HepG2 (cell line): ENCODE data around the gene MARF1. TPM values are rescaled to one million over a fixed set of nuclear protein-coding genes. Genes with fewer than 3 reads are reported as not detected.

Source experiments
- ATF1 ChIP-seq: IDR thresholded peaks from 2 replicates; pipeline ENCODE4 v1.6.1; 2016; ENCODE audit warnings: mild to moderate bottlenecking, control low read depth
- BCL6 ChIP-seq: IDR thresholded peaks from 2 replicates; pipeline ENCODE4 v1.6.1; 2016; ENCODE audit warnings: missing genetic modification reagents, missing compliant biosample characterization
- FOXJ3 ChIP-seq: sonication (generic); formaldehyde crosslinking; IDR thresholded peaks from 2 replicates; pipeline ENCODE4 v1.4.0; 2020; ENCODE audit warnings: missing genetic modification reagents, mild to moderate bottlenecking, borderline replicate concordance
- GABPA ChIP-seq, 2 experiments: IDR thresholded peaks; 2 replicates each; pipeline ENCODE4 v1.6.1; 2011 to 2016; ENCODE audit warnings: low read depth in 2 of 2, low read length in 1 of 2, missing biosample characterization in 1 of 2, missing genetic modification characterization in 1 of 2
- HNF4A ChIP-seq: sonication (generic); formaldehyde crosslinking; IDR thresholded peaks from 2 replicates; pipeline ENCODE4 v1.4.0; 2020; ENCODE audit warnings: missing genetic modification reagents
- IKZF4 ChIP-seq: sonication (generic); formaldehyde crosslinking; IDR thresholded peaks from 2 replicates; pipeline ENCODE4 v1.5.1; 2020; ENCODE audit warnings: borderline replicate concordance, mild to moderate bottlenecking, low read depth, missing genetic modification reagents; ENCODE audit errors: not compliant biosample characterization
- MLX ChIP-seq: IDR thresholded peaks from 2 replicates; pipeline ENCODE4 v1.6.1; 2016
- NR1H2 ChIP-seq: sonication (generic); formaldehyde crosslinking; IDR thresholded peaks from 2 replicates; pipeline ENCODE4 v1.8.1; 2022; ENCODE audit warnings: low read depth, missing genetic modification reagents, borderline replicate concordance
- SALL2 ChIP-seq: sonication (generic); formaldehyde crosslinking; IDR thresholded peaks from 2 replicates; pipeline ENCODE4 v1.8.1; 2023; ENCODE audit warnings: mild to moderate bottlenecking, missing genetic modification reagents, inconsistent platforms
- SMYD3 ChIP-seq: sonication (generic); formaldehyde crosslinking; IDR thresholded peaks from 2 replicates; pipeline ENCODE4 v1.8.1; 2023; ENCODE audit warnings: mild to moderate bottlenecking, missing genetic modification reagents
- TCF12 ChIP-seq, 2 experiments: fragments of 450-650 bp in 1 of 2; sonication (generic) in 1 of 2; formaldehyde crosslinking in 1 of 2; IDR thresholded peaks; 2 replicates each; pipeline versions ENCODE4 v1.6.1 to v1.8.0; 2017 to 2022; ENCODE audit warnings: antibody characterized with exemption in 1 of 2, mild to moderate bottlenecking in 1 of 2, missing genetic modification reagents in 1 of 2, moderate library complexity in 1 of 2
- TSC22D2 ChIP-seq: sonication (generic); formaldehyde crosslinking; IDR thresholded peaks from 2 replicates; pipeline ENCODE4 v1.5.1; 2020; ENCODE audit warnings: missing genetic modification reagents, mild to moderate bottlenecking, borderline replicate concordance
- YY1 ChIP-seq: IDR thresholded peaks from 2 replicates; pipeline ENCODE4 v1.6.1; 2011; ENCODE audit warnings: low read length, low read depth, moderate library complexity, mild to moderate bottlenecking; ENCODE audit not compliant: insufficient read depth, insufficient replicate concordance
- ZFP62 ChIP-seq: sonication (generic); formaldehyde crosslinking; IDR thresholded peaks from 2 replicates; pipeline ENCODE4 v1.4.0; 2020; ENCODE audit warnings: missing genetic modification reagents
- ZNF234 ChIP-seq: sonication (generic); formaldehyde crosslinking; conservative IDR thresholded peaks from 2 replicates; pipeline ENCODE4 v1.5.1; 2020; ENCODE audit warnings: mild to moderate bottlenecking, missing genetic modification reagents
- ZNF367 ChIP-seq: sonication (generic); formaldehyde crosslinking; IDR thresholded peaks from 2 replicates; pipeline ENCODE4 v1.4.0; 2020; ENCODE audit warnings: missing genetic modification reagents, borderline replicate concordance
- ZNF446 ChIP-seq: sonication (generic); formaldehyde crosslinking; IDR thresholded peaks from 2 replicates; pipeline ENCODE4 v1.5.0; 2020; ENCODE audit warnings: mild to moderate bottlenecking, missing genetic modification reagents
- ZNF510 ChIP-seq: sonication (generic); formaldehyde crosslinking; IDR thresholded peaks from 2 replicates; pipeline ENCODE4 v1.4.0; 2020; ENCODE audit warnings: low read depth, mild to moderate bottlenecking, missing genetic modification reagents
- ZNF513 ChIP-seq: sonication (generic); formaldehyde crosslinking; conservative IDR thresholded peaks from 2 replicates; pipeline ENCODE4 v1.5.0; 2020; ENCODE audit warnings: missing genetic modification reagents
- ZNF724P ChIP-seq: sonication (generic); formaldehyde crosslinking; IDR thresholded peaks from 2 replicates; pipeline ENCODE4 v1.8.0; 2022; ENCODE audit warnings: missing genetic modification reagents, borderline replicate concordance
- ZNF83 ChIP-seq: sonication (generic); formaldehyde crosslinking; IDR thresholded peaks from 2 replicates; pipeline ENCODE4 v1.4.0; 2020; ENCODE audit warnings: missing genetic modification reagents, mild to moderate bottlenecking, borderline replicate concordance
- ZSCAN20 ChIP-seq: sonication (generic); formaldehyde crosslinking; IDR thresholded peaks from 2 replicates; pipeline ENCODE4 v1.4.0; 2020; ENCODE audit warnings: missing genetic modification reagents, mild to moderate bottlenecking, borderline replicate concordance
- polyA plus RNA-seq, 8 experiments: library from polyadenylated mRNA; depleted of rRNA in 3 of 8; stranded (reverse) in 7 of 8; unstranded in 1 of 8; fragments of >200 nt; fragmentation: Illumina TruSeq in 4 of 8; extraction: Trizol in 4 of 8; gene quantifications; 2 replicates each; pipeline versions ENCODE4 v1.2.1 to v1.2.3, GENCODE V29; 2011 to 2016; ENCODE audit warnings: low read depth in 4 of 8, missing spikeins in 1 of 8, mixed read lengths in 1 of 8; ENCODE audit not compliant: insufficient read depth in 1 of 8
- total RNA-seq, 5 experiments: library from RNA; depleted of rRNA; stranded (reverse); fragments of >200 nt; fragmentation: Illumina TruSeq; extraction: Trizol; gene quantifications; 2 replicates each; pipeline ENCODE4 v1.2.3, GENCODE V29; 2016; ENCODE audit warnings: low read depth in 1 of 5
- TF ChIP-seq, protein P1 (sequence below): sonication (generic); formaldehyde crosslinking; IDR thresholded peaks from 2 replicates; pipeline ENCODE4 v1.4.0; 2020; ENCODE audit warnings: missing genetic modification reagents
- TF ChIP-seq, protein P2 (sequence below): sonication (generic); formaldehyde crosslinking; IDR thresholded peaks from 2 replicates; pipeline ENCODE4 v1.5.0; 2020; ENCODE audit warnings: missing genetic modification reagents

Gene MARF1
- total and polyA plus RNA-seq, 2 of the 13 experiments (the other 11 are each of a cell fraction or from before 2014, with no cell fraction given) = 8.7 to 20.7 TPM

- TF ChIP-seq, protein P1, sequence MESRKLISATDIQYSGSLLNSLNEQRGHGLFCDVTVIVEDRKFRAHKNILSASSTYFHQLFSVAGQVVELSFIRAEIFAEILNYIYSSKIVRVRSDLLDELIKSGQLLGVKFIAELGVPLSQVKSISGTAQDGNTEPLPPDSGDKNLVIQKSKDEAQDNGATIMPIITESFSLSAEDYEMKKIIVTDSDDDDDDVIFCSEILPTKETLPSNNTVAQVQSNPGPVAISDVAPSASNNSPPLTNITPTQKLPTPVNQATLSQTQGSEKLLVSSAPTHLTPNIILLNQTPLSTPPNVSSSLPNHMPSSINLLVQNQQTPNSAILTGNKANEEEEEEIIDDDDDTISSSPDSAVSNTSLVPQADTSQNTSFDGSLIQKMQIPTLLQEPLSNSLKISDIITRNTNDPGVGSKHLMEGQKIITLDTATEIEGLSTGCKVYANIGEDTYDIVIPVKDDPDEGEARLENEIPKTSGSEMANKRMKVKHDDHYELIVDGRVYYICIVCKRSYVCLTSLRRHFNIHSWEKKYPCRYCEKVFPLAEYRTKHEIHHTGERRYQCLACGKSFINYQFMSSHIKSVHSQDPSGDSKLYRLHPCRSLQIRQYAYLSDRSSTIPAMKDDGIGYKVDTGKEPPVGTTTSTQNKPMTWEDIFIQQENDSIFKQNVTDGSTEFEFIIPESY (CRISPR knock-in tag) = no peak
- TF ChIP-seq ZNF724P (CRISPR knock-in tag) = peak; percentile 63; the same call in 1 of the 2 replicates
- no peak for TF ChIP-seq TSC22D2 (CRISPR knock-in tag)
- TF ChIP-seq BCL6 (CRISPR knock-in tag) = 0 out of 2 replicates have a peak, but pooled peaks have one; percentile 7
- no peak for TF ChIP-seq MLX (CRISPR knock-in tag)
- peak; percentile 66; the same call in 1 of the 2 replicates for TF ChIP-seq ZFP62
- TF ChIP-seq YY1 = peak; percentile 78
- peak; percentile 81; the same call in 1 of the 2 replicates for TF ChIP-seq ZNF446 (CRISPR knock-in tag)
- TF ChIP-seq ZNF510 (CRISPR knock-in tag) = 0 out of 2 replicates have a peak, but pooled peaks have one; percentile 47
- TF ChIP-seq, protein P2, sequence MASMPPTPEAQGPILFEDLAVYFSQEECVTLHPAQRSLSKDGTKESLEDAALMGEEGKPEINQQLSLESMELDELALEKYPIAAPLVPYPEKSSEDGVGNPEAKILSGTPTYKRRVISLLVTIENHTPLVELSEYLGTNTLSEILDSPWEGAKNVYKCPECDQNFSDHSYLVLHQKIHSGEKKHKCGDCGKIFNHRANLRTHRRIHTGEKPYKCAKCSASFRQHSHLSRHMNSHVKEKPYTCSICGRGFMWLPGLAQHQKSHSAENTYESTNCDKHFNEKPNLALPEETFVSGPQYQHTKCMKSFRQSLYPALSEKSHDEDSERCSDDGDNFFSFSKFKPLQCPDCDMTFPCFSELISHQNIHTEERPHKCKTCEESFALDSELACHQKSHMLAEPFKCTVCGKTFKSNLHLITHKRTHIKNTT (CRISPR knock-in tag) = no peak
- no peak for TF ChIP-seq TCF12 (IDR thresholded peaks at IDR 0.05)
- no peak; the same call in 1 of the 2 replicates for TF ChIP-seq TCF12 (CRISPR knock-in tag; IDR thresholded peaks at IDR 0.05)
- peak; percentile 72 for TF ChIP-seq IKZF4 (CRISPR knock-in tag)
- TF ChIP-seq ZSCAN20 (CRISPR knock-in tag) = peak; percentile 64; the same call in 1 of the 2 replicates
- no peak for TF ChIP-seq NR1H2 (CRISPR knock-in tag)
- no peak for TF ChIP-seq HNF4A (CRISPR knock-in tag)
- no peak for TF ChIP-seq ATF1 (CRISPR knock-in tag)
- no peak for TF ChIP-seq ZNF513 (CRISPR knock-in tag)
- TF ChIP-seq ZNF234 (CRISPR knock-in tag) = no peak
- TF ChIP-seq SMYD3 (CRISPR knock-in tag) = no peak
- TF ChIP-seq FOXJ3 (CRISPR knock-in tag) = no peak
- 0 out of 2 replicates have a peak, but pooled peaks have one; percentile 57 for TF ChIP-seq ZNF367 (CRISPR knock-in tag)
- TF ChIP-seq GABPA (IDR thresholded peaks at IDR 0.05; ENCODE audit: low read depth, low read length) = no peak
- TF ChIP-seq GABPA (CRISPR knock-in tag; IDR thresholded peaks at IDR 0.05; ENCODE audit: low read depth) = no peak
- TF ChIP-seq ZNF83 (CRISPR knock-in tag) = peak; percentile 78
- peak; percentile 69; the same call in 1 of the 2 replicates for TF ChIP-seq SALL2 (CRISPR knock-in tag)
Observed at GRCh38 chr16:15650019-15650697, 7.2 kb upstream of the MARF1 start, which contains the start of gene NDE1 (continued).
